HEK293T (cell line): ENCODE measurements around the gene ACACB.

ENCODE experiments used
- FOXA1 ChIP-seq: fragments of 450-650 bp; IDR thresholded peaks from 2 replicates; pipeline ENCODE4 v1.6.1; 2016; ENCODE audit warnings: mild to moderate bottlenecking
- L3MBTL2 ChIP-seq: fragments of 450-650 bp; conservative IDR thresholded peaks from 2 replicates; pipeline ENCODE4 v1.6.1; 2016; ENCODE audit warnings: mild to moderate bottlenecking
- LEF1 ChIP-seq: fragments of 450-650 bp; IDR thresholded peaks from 2 replicates; pipeline ENCODE4 v1.6.1; 2017; ENCODE audit warnings: mild to moderate bottlenecking, borderline replicate concordance
- TARDBP ChIP-seq: fragments of 450-650 bp; IDR thresholded peaks from 2 replicates; pipeline ENCODE4 v1.6.1; 2016

- TF ChIP-seq FOXA1, result no peak
- TF ChIP-seq L3MBTL2, result no peak
- TF ChIP-seq LEF1, result no peak
- TF ChIP-seq TARDBP, result no peak
These were observed 58.1 kb downstream of the ACACB start for GRCh38 chr12:109174468-109174867.
